Nucleus accumbens (tissue), 56 donors: ENCODE results near the gene XAGE3.
A peak's percentile ranks its signal among the peaks of the same experiment; 100 is the strongest.
"Not testable (repeated sequence)": the region's sequence is repeated elsewhere in the genome, so short reads cannot be mapped to it uniquely, and the experiment has no call there.

Source experiments
- DNase-seq, 56 donors: peaks; one replicate each; lab custom pipeline; 2025; lab: John Stamatoyannopoulos, UW

Gene XAGE3

DNA sequence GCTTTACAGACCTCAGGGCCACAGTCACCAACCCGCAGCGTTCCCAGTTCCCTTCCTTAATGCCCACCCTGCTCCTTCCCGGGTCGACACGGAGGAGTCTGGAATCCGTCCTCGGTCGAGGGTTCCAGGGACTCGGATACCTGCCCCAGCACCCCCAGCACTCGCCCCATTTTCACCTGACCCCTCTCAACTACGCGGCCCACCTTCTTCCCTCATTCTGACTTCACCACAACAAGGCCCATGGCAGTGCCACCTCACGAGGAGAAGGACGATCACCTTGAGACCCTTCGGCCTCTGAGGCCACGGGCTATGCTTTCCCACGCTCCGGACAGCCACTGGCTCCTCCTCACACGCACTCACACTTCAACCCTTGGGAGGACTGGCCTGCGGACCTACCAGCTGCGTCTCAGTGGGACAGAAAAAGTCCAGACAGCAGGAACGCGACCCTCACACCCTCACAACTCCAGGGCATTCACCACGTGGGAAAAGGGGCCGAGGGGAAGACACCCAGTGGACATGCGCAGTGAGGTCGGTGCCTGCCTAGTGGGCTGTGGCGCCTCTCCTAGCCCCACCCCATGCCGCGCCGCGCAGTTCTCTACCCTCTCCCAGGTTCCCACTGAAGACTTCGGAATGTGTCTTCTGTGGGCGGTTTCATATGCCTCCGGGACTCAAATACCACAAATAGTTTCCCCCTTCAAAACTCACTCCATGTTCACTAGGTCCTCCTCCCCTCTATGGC, at the start of gene XAGE3:
XAGE3 (minus strand) TSS at position 474 of the 739 bp plus-strand sequence. CDS start 950 bp downstream, outside the sequence.
- DNase-seq: peak in 1 of 56 donors; percentile 0

DNA sequence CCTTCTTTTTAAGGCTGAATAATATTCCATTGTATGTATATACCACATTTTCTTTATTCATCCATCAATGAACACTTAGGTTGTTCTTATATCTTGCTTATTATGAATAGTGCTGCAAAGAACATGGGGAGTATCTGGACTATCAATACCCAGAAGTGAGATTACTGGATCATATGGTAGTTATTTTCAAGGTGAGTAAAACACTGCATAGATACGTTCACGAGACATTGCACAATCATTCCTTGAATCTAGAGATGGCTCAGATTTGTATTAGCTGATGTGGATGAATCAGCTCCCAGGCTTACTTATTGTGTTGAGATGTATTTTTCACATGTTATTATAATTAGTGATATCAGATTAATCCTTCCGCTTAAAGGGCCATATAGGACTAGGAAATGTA, 46.8 kb upstream of the XAGE3 start:
- DNase-seq: not testable (repeated sequence)

DNA sequence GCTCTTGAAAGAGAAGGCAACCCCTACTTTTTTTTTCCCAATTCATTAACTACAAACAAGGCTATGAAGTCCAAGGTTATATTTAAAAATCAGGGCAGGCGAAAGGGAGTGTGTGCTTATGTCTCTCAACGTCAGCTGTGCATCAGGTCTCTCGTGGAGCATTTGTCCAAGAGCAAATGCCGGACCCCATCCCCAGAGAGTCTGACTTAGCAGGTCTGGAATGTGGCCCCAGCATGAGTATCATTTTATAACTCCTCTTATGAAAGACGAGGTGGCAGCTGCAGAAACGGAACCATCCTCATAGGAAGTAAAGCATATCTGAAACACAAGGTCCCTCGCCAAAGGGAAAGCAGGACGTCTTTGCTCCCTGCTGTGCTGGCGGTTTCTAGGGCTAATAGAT, 45.8 kb upstream of the XAGE3 start:
- DNase-seq: not testable (repeated sequence)

- not testable (repeated sequence) for DNase-seq
These were observed 41.6 kb upstream of the XAGE3 start for GRCh38 chrX:52909313-52909969.

GRCh38 chrX:52907900-52908299, 40.0 kb upstream of the XAGE3 start:
- not testable (repeated sequence) for DNase-seq

DNA sequence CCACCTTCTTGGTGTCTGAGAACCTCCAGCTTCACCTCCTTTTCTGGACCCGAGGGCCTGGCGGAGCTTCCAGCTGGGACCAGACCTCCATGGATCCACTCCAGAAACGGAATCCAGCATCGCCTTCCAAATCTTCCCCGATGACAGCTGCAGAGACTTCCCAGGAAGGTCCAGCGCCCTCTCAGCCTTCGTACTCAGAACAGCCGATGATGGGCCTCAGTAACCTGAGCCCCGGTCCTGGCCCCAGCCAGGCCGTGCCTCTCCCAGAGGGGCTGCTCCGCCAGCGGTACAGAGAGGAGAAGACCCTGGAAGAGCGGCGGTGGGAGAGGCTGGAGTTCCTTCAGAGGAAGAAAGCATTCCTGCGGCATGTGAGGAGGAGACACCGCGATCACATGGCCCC, 39.3 kb upstream of the XAGE3 start:
- not testable (repeated sequence) for DNase-seq

DNA sequence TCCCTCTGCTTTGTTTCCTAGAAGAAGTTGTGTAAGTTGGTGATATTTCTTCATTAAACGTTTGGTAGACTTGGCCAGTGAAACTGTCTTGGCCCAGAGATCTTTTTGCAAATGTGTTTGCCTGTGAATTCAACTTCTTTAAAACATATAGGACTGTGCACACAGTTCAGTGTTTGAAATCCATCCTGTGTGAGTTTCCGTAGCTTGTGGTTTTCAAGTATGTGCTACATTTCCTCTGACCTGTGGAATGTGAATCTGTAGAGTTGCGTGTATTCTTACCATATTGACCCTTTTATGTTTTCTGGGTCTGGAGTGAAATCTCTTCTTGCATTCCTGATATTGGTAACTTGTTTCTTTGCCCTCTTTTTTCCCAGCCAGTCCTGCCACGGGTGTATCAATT, 38.2 kb upstream of the XAGE3 start:
- DNase-seq: not testable (repeated sequence)

GRCh38 chrX:52905531-52905930, 37.6 kb upstream of the XAGE3 start:
- not testable (repeated sequence) for DNase-seq

DNA sequence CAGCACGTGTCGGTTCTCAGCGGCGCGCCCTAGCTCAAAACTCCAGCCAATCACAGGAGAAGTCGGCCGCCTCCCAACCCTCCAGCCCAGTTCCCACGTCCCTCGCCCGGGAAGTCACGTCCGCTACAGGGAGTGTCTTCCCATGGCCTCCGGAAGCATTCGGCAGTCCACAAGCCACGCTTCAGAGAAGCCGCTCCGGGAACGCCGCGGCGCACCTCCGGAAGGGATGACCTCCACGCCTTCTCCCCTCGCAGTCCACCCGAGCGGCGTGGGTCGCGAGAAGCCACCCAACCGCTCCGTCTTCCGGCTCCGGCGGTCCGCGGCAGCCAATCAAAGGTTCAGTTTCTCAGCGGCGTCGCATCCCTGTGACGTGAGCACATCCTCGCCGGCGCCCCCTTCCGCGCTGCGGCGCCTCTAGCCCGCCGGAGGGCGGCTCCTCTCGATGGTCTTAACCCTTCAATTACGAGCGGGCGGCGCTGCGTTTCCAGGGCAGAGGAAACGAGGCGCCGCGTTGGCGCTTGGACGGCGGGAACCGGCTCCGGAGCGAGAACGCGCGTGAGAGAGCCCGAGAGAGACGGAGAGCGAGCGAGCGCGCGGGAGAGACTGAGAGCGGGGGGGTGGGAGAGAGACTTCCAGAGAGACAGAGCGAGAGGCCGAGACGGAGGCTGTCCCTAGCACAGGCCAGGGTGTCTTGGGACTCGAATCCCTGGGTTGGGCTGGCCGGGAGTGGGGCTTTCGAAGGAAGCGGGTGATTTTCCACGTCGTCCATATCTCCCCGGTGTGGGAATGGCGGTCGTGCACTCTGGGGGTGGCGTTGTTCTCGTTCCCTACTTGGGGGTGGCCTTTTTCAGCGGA, 29.2 kb upstream of the XAGE3 start, which contains the start of gene FAM156B:
FAM156B (plus strand) TSS at position 476 of the 855 bp plus-strand sequence. CDS start 9,896 bp downstream, outside the sequence.
- not testable (repeated sequence) for DNase-seq

GRCh38 chrX:52896438-52896837, 28.6 kb upstream of the XAGE3 start:
- DNase-seq: not testable (repeated sequence)

DNA sequence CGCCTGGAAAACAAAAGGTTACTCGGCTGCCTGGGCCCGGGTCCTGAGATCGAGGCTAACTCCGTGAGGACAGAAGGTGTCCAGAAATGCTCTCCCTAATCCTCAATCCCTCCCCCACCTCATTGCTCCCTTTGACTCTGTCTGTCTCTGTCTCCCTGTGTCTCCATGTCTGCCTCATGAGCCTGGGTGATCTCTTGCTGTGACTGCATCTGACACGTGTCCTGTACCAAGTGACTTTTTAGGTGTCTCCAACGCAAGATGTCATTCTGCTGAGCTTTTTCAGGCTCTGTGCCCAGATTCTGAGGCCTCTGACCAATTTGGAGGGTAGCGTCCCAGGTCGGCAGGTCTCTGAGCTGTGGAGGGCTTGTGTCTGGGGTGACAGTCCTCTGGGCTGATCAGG, 20.2 kb upstream of the XAGE3 start:
- DNase-seq: not testable (repeated sequence)

DNA sequence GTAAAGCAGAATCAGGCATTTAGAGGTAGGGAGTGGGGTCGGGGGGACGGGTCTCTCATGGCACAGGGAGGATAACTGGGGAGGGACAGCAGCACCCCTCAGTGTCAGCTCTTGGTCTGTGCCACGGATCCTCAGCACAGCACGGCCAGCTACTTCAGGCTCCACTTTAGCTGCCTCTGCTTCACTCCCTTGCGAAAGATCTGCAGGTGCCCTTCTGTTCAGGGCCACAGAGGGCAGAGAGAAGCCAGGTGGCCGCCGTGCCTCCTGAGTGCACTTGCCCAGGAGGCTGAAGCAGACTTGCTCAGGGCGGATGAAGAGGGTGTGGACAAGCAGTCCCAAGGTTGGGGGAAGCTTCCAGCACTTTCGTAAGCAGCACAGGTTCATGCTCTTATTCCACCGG, 19.6 kb upstream of the XAGE3 start:
- DNase-seq: not testable (repeated sequence)

DNA sequence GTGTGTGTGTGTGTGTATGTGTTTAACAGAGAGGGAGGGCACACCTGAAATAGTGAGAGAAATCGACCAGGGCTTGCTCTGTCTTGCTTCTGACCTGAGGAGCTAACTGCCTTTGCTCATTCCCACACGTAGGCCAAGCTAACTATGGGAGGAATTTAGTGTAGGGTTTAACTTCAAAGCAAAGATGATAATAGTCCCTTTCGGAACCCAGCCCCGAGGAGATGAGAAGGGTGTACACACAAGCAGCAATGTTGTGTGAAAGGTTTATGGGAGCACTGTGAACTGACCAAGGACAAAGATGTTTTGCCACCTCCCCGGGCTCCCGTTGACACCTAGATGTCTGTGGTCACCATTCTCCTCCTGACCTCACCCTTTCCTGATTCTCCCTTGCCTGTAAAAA, 8.5 kb upstream of the XAGE3 start:
- DNase-seq: not testable (repeated sequence)

- DNase-seq: not testable (repeated sequence)
These were observed 7.6 kb upstream of the XAGE3 start for GRCh38 chrX:52875436-52875835.

- DNase-seq: no peak
These were observed 6.8 kb upstream of the XAGE3 start for GRCh38 chrX:52874661-52875060.

DNA sequence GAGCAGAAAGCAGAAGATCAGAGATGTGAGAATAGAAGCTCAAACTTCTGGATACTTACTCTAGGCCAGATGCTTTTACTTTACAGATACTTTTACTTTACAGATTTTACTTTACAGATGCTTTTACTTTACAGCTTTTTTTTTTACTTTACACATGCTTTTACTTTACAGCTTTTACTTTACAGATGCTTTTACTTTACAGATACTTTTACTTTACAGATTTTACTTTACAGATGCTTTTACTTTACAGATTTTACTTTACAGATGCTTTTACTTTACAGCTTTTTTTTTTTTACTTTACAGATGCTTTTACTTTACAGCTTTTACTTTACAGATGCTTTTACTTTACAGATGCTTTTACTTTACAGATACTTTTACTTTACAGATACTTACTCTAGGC, 5.9 kb upstream of the XAGE3 start:
- DNase-seq: not testable (repeated sequence)

DNA sequence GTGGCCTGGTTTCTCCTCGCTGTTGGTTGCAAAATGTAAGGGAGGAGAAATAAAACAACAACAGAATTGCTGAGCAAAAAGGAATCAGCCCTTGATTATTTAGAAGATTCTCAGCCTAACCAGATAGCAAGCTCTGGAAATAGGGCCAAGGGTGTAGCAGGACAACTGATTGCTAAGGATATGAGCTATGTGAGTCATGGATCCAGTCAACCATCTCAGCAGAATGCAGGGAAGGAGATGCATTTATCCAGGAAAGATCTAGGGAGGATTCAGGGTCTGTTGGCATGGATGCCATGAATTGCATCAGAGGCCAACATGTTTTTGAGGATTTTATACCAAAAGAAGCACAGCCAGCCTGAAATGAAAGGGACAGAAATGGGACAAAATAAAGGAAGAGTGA, 2.2 kb upstream of the XAGE3 start:
- no peak for DNase-seq

DNA sequence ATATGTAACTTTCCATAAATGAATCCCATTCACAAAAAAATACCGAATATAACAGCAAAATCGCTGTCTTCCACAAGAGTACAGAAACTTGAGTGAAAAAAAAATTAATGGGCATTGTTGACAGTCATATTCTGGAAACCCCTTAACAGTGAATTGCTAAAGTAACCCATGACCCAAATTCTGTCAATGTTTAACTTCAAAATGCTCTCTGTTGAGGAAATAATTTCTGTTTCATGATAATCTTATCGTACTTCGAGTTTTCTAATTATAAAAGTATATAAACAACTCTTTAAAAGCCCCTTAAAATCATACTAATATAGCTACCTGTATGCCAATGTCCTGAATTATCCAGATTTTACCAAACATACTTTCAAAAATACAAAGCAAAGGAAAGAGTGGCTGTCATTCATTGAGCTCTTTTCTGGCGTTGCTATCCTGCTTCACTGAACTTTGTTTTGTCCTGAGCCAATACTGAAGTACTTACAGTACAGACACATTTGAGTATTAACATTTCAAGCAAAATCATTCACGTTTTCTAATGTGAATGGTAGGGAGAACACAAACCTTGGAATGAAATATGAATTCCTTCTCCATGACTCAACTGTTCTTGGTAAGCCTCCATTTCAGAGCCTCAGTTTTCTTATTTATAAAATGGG, 2.4 kb downstream of the XAGE3 start:
- no peak for DNase-seq

DNA sequence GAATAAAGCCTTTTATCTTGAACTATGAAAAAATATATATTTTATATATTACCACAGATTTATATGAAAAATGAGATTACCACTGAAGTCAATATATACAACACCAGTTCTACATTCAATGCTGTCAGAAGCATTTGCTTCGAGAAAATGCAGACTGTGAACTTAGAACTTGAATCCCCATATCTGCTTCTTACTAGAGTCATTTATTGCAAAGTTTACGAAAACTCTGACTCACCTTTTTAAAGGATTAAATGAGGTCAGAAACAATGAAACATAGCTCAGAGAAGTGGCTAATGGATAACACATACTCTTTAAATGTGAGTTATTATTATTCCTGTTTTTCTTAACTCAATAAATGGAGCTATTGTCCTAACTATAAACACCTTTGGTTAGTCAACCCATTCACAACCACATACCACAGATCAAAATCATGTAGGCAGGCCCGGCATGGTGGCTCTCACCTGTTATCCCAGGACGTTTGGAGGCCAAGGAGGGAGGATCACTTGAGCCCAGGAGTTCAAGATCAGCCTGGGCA, 10.8 kb downstream of the XAGE3 start:
- not testable (repeated sequence) for DNase-seq
